HFF-Myc (cell line): ENCODE measurements around the gene UBR3.

Experiments
- DNase-seq: peaks from one replicate; pipeline ENCODE4 v3.0.0-alpha.2; 2011; ENCODE audit warnings: low read depth; ENCODE audit errors: extremely low read depth
- H3K4me3 ChIP-seq: replicated peaks from 2 replicates; pipeline ENCODE4 v1.5.1; 2011; ENCODE audit warnings: low read depth, mild to moderate bottlenecking, control low read depth, low read length
- TF ChIP-seq, protein P1 (sequence below): IDR thresholded peaks from 2 replicates; pipeline ENCODE4 v1.5.1; 2012; ENCODE audit warnings: mild to moderate bottlenecking, low read depth, low read length, control low read depth; ENCODE audit errors: missing control alignments

UBR3 gene

DNA sequence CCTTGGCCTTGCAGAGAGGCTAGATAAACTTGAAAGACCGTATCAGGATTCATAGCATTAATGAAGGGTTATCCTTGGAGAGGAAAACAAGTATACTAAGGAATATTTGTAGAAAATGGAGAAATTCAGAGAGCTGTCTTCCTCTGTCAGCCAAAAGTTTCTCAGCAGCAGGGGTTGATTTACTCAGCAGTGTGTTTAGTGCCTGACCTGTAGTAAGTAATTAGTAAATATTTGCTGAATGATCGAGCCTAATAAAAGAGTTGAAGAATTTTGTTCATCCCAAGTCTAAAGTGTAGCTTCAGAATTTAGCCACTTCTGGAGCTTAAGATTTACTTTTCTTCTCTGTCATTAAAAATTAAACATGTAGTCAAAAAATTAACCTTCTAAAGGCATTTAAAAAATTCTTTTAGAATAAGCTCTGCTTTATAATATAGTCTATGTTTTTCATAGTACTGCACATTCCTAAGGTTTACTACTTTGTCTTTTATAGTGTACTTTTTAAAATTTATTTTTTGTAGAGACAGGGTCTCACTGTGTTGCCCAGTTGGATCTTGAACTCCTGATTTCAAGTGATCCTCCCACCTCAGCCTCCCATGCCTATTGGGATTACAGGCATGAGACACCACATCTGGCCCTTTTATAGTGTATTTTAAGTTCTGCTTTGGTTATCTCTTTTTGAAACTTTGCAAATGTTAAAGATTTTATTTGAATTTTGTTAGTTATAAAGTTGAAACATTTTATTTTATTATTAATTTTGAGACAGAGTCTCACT is 212.3 kb downstream of the UBR3 start:
- no peak for DNase-seq
- TF ChIP-seq, protein P1, sequence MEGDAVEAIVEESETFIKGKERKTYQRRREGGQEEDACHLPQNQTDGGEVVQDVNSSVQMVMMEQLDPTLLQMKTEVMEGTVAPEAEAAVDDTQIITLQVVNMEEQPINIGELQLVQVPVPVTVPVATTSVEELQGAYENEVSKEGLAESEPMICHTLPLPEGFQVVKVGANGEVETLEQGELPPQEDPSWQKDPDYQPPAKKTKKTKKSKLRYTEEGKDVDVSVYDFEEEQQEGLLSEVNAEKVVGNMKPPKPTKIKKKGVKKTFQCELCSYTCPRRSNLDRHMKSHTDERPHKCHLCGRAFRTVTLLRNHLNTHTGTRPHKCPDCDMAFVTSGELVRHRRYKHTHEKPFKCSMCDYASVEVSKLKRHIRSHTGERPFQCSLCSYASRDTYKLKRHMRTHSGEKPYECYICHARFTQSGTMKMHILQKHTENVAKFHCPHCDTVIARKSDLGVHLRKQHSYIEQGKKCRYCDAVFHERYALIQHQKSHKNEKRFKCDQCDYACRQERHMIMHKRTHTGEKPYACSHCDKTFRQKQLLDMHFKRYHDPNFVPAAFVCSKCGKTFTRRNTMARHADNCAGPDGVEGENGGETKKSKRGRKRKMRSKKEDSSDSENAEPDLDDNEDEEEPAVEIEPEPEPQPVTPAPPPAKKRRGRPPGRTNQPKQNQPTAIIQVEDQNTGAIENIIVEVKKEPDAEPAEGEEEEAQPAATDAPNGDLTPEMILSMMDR = no peak
- no peak overlapping the region for H3K4me3 ChIP-seq

DNA sequence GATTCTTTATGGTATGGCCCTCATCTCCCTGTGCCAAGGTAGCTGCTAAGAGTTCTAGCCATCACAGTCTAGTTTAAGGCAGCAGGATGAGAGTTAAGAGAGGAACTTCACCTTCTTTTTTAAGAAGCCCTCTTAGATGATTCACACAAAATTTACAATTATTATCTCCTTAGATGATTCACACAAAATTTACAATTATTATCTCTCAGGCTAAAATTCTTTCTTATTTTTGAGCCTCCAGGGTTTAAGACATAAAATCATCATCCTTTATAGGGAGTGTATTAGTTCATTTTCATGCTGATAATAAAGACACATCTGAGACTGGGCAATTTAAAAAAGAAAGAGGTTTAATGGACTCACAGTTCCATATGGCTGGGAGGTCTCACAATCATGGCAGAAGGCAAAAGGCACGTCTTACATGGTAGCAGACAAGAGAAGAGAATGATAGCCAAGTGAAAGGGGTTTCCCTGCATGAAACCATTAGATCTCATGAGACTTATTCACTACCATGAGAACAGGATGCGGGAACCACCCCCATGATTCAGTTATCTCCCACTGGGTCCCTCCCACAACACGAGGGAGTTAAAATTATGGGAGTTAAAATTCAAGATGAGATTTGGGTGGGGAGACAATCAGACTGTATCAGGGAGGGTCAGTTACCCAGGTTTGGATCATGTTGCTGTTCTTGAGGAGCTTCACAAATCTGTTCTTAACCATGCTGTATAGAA is 217.7 kb downstream of the UBR3 start:
- TF ChIP-seq, protein P1 = no peak
- no peak for DNase-seq
- no peak overlapping the region for H3K4me3 ChIP-seq

DNA sequence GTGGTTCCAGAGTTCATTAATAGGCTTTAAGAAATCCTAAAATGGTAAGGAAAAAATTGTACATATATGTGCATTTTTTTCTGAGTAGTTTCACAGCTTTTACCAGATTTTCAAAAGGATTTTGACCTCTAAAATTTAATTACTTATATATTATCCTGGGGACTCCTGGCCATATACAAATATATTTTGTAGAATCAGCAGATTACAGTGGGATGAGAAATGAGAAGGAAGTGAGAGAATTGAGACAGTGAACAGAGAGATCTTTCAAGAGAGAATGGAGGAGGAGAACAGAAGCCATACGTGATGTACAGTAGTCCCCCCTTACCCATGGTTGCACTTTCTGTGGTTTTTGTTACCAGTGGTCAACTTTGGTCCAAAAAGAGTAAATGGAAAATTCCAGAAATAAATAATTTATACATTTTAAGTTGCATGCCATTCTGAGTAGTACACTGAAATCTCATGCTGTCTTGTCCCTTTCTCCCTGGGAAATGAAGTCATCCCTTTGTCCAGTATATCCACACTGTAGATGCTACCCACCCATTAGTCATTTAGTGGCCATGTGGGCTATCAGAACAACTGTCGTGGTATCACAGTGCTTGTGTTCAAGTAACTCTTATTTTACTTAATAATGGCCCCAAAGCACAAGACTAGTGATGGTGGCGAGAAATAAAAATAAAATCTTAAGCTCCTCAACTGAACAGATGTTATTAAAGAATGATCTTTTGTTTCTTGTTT is 220.2 kb downstream of the UBR3 start:
- no peak for DNase-seq
- TF ChIP-seq, protein P1 = no peak
- no peak overlapping the region for H3K4me3 ChIP-seq

DNA sequence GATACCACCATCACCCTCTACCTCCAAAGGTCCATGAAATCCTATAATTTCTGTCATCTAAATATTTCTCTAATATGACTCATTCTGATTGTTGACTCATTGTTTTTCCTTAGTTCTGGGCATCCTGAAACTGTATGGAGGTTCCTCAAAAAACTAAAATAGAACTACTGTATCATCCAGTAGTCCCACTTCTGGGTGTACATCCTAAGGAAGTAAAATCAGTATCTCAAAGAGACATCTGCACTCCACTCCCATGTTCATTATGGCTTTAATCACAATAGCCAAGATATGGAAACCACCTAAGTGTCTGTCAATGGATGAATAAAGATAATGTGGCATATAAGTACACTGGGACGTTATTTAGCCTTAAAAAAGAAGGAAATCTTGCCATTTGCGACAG is 224.9 kb downstream of the UBR3 start:
- H3K4me3 ChIP-seq = no peak overlapping the region
- DNase-seq = no peak
- TF ChIP-seq, protein P1 = no peak

DNA sequence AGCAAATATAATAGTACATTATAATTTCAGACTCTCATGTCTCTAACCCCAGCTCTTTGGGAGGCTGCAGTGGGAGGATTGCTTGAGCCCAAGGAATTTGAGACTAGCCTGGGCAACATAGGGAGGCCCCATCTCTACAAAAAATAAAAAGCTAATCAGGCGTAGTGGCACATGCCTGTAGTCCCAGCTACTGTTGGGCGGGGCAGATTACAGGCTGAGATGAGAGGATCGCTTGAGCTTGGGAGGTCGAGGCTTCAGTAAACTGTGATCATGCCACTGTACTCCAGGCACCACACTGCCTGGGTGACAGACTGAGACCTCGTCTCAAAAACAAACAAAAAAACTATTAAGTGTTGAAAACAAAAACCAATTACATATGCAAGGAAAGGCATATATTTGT is 227.7 kb downstream of the UBR3 start:
- TF ChIP-seq, protein P1 = no peak

DNA sequence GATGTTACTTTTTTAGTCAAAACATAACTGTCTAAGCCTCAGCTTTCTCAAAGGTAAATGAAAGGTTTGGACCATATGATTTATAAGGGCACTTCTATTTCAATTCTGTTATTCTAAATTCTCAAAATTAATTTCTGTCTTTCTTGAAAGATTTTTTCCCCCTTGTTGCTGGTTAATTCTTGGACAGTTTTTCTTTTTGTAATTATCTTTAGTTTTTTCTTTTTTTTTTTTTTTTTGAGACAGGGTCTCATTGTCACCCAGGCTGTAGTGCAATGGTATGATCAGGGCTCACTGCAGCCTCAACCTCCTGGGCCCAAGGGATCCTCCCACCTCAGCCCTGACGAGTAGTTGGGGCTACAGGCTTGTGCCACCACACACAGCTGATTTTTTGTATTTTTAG is 229.6 kb downstream of the UBR3 start:
- TF ChIP-seq, protein P1 = no peak
- no peak for DNase-seq
- no peak overlapping the region for H3K4me3 ChIP-seq

More for the DNA sequence above, 227.7 kb downstream of the UBR3 start:
- no peak overlapping the region for H3K4me3 ChIP-seq
- DNase-seq = no peak
